Testis (tissue), 2 donors: ENCODE data around the gene EPHB1.

Experiments used
- CTCF ChIP-seq, 3 experiments: fragments of 450-650 bp in 2 of 3; fragments of 200-600 bp in 1 of 3; sonication (generic) in 1 of 3; IDR thresholded peaks; one replicate each; pipeline ENCODE4 v1.5.1; 2016 to 2019; ENCODE audit warnings: antibody characterized with exemption in 3 of 3, mild to moderate bottlenecking in 2 of 3, moderate library complexity in 1 of 3
- POLR2A ChIP-seq: fragments of 450-650 bp; IDR thresholded peaks from one replicate; pipeline ENCODE4 v1.6.1; 2017; ENCODE audit warnings: antibody characterized with exemption, mild to moderate bottlenecking, moderate library complexity

- TF ChIP-seq POLR2A (no peak), CTCF (IDR thresholded peaks at IDR 0.05) (no peak)
These were observed 13.8 kb downstream of the EPHB1 start for GRCh38 chr3:134808835-134809234.
